HG03135 (cell line): Measurements from ENCODE around the gene XRCC3.
A peak's percentile ranks its signal among the peaks of the same experiment; 100 is the strongest.

Experiments used
- ATAC-seq: cut with Tn5 transposase; IDR thresholded peaks from one replicate; pipeline ENCODE4 v1.9.1; 2021; ENCODE audit warnings: mild to moderate bottlenecking, moderate library complexity; ENCODE audit not compliant: unreplicated experiment

The XRCC3 gene

DNA sequence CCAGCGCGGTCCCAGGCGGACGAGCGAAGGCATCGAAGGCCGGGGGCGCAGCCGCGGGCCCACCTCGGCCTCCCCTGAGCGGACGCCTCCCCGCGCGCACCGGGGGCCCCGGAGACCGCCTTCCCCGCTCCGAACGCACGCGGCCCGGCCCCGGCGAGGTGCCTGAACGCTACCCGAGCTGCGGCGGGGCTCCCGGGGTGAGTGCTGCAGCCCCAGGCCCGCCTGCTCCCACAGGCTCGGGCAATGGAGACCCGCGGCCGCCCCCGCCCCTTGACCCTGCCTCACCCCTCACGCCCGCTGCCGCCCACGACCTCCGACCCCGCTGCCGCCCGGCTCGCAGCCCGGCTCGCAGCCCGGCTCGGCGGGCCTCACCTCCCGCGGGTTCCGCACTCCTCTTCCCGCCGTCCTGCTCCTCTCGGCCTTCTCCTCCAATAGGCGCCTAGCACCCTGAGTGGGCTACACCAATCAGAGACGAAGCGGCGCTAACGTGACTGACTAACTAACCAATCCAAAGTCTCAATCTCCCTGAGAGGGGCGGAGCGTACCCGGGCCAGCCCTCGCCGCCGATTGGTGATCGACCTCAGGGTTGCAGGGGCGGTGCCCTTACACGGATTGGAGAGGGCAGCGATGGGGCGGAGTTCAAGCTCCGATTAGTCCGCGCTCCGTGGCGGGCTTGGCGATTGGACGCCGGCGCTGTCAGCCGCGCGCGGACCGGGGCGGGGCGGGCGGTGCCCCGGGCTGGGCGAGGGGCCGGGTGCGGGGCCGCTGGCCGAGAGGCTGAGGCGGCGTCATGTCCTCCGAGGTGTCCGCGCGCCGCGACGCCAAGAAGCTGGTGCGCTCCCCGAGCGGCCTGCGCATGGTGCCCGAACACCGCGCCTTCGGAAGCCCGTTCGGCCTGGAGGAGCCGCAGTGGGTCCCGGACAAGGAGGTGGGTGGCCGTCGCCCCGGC is at the start of gene XRCC3, which contains the start of gene ZFYVE21:
Gene XRCC3 (minus strand): TSS at position 400 of the 949 bp plus-strand sequence. CDS start 4,364 bp downstream, outside the sequence.
Gene ZFYVE21 (plus strand): TSS at position 759 of the 949 bp plus-strand sequence. CDS start 32 bp downstream, at position 791.
- ATAC-seq = peak; percentile 95

DNA sequence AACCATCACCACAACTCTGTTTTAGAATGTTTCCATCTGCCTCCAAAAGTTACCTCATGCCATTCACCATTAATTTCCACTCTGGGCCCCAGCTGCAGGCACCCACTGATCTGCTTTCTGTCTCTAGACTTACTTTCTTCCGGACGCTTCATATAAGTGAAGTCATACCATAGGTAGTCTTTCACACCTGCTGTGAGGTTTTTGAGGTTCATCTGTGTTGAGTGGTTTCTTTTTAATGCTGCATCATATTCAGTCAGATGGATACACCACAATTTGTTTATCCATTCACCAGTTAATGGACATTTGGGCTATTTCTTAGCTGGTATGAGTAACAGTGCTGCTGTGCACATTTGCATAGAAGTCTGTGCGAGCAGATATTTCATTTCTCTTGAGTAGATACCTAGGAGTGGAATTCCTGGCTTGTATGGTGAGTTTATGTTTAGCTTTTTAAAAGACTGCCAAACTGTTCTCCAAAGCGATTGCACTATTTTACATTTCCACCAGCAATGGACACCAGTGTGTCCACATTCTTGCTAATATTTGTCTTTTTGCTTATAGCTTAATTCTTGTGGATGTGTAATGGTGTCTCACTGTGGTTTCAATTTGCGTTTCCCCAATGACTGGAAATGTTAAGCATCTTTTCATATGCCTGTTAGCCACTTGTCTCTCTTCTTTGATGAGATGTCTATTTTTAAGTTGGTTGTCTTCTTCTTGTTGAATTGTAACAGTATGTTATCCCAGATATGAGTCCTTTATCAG is 48.7 kb upstream of the XRCC3 start:
- ATAC-seq = no peak

DNA sequence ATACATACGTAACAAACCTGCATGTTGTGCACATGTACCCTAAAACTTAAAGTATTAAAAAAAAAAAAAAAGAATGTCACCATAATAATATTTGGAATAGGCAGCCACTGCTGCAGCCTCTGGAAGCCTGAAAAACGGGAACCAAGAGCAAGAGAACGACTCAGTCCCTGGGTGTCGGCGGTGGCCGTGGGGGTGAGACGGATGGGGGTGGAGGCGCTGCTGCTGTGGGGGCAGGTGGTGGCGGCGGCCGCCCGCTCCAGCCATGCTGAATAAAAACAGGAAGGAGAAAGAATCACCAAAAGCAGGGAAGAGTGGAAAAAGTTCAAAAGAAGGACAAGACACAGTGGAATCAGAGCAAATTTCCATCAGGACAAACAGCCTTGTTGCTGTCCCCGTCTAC is 47.3 kb upstream of the XRCC3 start:
- ATAC-seq = no peak

DNA sequence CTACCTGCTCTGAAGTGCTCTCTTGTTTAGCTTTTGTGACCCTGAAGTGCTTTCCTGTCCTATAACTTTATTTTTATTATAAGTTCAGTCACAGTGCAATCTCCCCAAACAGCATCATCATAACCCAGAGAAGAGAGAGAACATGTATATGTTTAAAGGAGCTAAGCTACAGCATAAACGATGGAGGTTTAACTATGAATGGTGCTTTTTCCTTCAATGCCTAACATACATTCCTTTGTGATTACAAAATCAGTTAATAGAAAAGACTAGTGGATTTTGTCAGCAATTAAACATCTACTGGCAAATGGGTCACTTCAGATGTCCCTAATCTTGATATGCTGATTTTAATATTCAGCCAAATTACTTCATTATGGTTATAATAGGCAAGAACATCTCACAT is 46.8 kb upstream of the XRCC3 start:
- no peak for ATAC-seq

DNA sequence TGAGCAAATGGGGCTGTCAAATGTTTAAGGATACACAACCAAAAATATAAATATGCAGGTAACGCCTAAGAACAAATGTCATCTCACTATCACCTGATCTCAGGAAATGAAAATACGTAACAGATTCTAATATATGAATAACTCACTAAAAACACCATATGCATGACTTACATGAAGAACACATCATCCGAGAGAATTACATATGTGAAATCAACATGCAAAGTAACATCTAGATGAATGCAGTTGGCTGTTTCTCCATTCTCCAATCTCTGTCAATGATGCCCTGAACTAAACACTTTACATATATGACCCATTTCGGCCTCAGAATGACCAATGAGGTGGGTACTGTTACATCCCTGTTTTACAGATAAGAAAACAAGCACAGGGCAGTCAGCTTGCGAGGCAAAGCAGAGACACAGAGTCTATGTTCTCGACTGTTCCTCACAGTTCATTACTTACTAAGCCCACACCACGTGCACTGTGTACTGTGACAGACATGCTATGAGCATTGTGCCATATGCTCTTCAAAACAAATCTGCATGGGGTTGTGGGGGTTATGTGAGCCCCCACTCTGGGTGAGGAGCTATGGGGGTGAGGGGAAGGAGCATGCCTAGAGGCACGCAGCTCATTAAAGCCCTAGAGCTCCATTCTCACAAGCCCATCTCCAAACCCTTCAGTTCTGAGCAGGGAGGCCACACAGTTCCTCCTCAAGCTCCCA is 43.0 kb upstream of the XRCC3 start:
- no peak for ATAC-seq

DNA sequence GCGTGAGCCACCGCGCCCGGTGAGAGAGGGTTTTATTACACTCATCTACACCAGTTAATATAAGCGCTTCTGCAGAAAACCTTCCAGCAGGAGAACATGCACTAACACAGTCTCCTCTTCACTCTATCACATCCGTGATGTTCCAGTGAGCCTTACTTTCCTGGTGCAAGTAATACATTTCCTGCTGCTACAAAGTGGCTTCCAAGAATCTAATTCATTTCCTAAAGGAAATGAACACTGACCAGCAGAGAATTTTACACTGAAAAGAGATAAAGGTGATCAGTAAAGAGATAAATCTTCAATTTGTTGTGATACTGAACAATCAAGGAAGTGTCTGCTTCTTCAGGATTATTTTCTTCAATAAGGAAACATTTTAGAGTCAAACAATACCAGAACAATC is 39.8 kb upstream of the XRCC3 start:
- no peak for ATAC-seq

DNA sequence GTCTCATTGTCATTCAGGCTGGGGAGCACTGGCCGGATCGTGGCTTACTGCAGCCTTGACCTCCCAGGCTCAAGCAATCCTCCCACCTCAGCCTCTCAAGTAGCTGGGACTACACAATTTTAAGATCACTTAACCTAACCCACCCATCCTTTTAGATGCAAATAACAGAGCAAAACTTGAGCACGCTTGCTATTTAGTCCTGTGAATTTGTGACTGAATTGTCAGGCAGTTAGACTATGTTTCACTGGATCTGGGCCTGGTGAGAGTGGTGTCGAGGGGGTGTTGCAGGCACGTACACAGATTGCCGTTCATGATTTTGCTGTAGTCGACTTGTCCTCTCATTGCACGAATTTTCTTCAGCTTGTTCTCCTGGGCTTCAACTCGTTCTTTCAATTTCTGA is 38.5 kb upstream of the XRCC3 start:
- no peak for ATAC-seq

DNA sequence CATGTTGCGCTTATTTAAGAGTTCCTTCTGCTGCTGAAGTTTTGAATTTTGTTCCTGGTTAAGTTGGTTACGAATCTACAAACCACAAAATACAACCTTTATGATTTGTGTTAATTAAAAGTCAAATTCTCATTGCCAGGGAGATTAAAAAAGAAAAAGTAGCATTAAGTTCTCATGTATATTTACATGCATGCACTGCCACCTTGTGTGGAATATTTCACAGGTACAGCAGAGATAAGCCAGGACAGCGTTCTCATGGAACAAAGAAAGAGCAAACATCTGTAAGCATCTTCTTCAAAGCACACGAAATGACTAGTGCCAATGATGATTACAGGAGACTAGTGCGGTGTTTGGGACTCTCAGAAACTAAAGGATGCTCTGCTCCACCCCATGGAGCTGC is 34.6 kb upstream of the XRCC3 start:
- ATAC-seq = no peak

DNA sequence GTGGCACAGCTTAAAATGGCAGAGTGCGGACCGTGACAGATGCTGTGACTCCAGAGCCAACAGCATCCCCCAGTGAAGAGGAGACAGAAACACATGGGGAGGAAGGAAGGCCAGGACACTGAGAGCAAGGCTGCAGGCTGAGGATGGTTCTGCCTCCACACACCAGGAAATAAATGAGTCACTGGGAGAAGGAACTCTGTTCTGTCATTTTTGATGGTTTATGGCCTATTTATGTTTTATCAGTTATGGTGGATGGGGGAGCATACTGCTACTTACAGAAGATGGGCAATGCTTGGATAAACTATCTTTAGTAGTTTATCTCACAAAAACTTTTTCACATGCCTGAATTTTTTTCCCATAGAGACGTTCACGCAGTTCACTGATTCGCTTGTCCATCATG is 34.2 kb upstream of the XRCC3 start:
- ATAC-seq = no peak

DNA sequence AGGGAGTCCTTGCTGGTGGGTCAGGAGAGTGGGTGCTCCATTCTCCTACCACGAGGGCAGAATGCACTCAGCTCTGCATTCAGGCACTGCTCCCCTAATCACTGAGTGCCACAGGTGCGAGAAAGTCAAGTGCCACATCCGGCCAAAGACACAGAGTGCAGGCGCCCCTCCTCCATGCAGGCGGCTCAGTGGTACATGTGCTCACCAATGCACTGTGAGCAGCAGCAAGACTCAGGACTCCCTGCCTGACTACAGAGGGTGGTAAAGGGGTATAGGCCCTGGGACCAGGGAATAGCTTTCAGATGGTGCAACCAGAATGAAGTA is 33.2 kb upstream of the XRCC3 start:
- ATAC-seq = no peak

DNA sequence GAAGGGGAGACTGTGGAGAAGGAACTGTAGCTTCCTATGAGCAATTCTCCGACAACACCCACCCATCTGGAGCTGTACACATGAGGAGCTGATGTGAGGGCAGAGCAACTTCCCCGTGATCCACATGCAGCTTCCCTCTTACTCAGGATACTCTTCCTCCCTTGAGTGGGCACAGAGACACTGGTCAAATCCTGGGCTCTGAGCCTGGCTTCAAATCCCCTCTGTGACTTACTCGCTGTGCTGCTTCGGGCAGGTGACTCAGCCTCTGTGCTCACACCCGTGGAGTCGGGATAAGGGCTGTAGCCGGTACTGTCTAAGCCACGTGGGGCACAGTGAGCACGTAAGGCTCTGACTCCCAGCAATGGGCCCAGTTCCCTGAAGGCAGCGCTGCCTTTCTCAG is 31.4 kb upstream of the XRCC3 start:
- no peak for ATAC-seq

DNA sequence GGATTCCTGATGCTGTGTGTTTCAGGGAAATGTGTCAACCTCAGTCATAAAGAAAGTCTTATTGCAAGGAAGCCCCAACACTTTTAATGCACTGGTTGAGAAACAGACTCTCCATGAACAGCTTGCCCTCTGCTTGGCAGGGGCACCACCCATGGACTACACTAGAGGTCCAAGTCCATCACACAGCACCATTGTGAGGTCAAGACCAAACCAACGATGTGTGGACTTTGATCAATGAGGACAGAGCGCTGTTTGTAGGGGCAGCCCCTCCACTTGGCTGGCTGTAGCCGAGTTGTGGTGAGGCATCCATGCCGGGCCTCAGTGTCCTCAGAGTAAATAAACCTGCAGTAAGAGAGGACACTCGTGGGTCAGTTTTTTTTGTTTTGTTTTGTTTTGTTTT is 30.2 kb upstream of the XRCC3 start:
- no peak for ATAC-seq

DNA sequence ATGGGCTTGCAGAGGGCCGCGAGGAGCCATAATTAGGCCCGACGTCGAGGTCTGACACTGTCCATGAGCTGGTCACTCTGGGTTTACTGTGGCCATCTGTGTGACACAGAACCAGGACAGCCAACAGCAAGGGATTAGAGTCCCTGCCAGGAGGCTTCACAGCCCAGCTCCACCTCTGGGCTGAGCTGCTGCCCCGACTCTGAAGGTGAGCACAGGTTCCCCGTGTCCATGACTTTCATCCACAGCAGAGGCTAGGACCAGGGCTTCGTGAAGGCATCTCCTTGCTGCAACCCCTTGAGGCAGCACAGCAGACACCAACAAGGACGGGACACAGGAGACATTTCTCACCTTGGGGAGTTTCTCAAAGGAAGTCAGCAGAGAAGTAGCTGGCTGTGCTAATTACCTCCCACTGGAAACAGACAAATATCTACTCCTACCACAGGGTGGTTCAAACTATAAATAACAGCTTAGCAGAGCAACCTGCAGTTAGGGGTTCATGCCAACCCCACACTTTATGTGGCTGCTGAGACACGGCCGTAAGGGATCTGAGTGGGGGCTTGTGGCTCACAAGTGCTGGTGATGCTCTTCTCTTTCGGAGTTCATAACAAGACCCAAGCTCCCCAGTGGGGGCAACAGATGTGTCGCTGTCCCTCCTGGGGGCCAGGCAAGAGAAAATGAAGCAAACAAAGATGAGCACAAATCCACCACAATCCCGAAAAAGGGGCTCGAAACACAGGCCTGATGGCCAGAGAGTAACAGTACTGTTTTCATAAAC is 29.6 kb upstream of the XRCC3 start:
- ATAC-seq = no peak

DNA sequence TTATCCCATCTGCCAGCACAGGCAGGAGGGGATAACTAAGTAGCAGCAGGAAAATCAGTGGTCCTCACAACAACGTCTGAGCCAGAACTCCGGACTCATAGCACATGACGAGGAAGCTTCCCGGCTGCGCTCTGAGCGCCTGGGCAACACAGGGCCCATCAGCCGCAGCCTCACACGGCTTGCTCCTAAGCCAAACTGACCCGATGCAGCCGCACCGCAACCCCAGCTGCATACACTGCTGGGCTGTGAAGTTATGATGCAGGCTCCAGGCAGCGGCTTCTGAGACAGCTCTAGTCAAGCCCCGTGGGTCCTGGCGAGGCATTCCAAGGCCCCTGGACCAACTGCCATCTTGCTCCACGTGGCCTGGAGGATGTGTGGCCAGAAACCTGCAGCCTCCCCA is 28.4 kb upstream of the XRCC3 start:
- no peak for ATAC-seq

DNA sequence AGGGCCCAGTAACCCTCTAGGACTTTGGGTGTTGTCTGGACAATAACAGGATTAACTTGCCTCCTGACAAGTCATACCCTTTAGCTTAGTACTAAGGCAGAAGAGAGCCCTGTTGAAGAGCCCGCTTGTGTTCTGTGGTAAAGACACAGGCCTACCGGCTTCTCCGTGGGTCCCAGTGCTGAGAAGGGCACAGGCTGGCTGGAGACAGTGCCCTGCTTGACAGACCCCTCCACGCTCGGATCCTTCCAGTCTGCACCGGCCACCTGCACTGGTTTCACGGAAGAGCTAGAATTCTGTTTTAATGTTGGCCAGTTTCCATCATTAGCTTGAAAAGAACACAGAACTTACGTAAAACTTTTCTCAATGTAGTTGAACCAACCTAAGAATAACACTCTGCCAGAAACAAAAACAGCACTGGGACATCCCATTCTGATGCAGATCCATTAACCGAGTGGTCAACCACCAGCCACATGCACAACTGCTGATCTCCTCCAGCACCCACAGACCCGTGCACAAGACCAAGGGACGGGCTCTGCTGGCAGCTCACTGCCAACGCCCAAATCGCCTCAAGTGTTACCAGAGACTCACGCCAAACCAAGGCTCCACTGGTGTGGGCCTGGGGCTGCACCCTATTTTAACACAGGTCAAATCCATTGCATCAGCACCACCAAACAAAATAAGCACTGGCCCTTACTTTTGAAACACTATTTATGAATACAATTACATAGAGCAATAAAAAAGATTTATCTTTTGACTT is 27.4 kb upstream of the XRCC3 start:
- no peak for ATAC-seq

DNA sequence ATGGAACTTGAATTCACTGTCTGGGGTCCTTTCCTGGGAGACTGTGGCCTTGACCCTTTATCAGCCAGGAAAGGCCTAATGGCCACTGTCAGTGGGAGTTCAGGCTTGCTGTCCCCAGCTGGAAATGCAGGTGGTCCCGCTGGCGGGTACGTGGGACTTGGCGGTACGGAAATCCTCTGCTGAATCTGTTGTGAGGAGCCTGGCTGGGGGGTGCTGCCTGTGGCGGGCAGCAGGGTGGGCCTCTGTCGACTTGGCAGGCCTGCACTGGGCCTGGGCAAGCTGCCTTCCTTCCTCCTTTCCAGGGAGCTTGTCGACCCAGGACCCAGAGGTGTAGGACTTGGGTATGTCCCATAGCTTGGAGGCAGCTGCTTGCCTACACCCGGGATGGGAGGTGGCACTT is 26.6 kb upstream of the XRCC3 start:
- ATAC-seq = no peak

DNA sequence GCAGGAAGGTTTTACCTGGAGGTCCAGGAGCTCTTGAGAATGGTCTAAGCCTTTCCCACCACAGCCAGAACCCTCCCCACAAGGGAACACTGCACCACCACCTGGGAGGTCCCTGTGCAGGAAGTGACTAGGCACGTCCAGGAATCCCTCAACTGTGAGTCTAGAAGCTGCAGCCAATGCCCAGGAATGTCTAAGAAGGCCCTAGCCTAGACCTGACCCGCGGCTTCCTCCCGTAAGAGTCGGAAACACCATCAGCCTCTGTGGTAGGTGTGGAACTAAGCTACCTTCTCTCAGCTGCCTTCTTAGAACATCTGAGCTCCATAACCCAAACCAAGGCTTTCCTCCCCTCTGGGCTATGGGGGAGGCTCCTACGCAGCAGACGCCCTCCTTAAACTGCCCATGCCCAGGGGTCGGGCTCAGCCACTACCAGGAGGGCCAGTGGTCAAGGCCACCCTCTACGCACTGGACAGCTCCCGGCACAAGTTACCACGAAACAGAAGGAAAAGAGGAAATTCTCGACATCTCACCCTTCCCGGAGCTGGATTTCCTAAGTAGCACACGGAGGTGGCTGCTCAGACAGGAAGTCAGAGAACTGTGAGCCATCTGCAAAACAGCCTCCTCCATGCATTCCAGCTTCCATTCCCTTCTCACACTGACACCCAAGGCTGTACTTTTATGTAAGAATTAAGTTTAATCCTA is 25.9 kb upstream of the XRCC3 start:
- no peak for ATAC-seq

DNA sequence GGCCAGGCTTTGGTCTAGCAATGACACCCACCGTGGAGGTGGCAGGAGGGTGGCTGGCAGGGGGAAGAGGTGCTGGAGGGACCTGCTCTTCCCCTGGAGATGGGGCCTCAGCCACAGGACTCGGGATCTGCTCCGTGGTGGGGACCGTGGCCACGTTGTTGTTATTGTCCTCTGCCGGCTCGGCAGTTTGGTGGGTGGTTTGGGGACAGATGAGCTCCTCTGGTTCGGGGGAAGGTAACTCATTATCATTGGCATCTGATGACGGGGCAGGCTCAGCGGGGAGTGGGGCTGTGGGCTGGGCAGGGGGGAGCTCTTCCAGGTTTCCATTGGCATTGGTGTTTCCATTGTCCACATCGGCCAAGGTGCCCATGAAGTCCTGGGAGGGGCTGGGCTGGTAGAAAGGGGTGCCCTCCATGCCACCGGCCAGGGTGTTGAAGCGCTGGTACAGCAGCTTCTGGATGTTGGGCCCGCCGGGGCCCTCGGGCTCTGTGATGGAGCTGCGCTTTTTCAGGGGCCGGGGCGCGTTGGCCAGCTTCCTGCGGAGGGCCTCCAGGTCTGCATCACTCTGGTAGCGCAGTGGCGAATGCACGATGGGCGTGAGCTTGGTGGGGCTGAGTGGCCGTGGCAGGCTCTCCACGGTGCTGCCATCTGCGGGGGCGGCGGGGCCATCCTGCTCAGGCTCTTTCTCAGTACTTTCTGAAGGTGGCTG is 24.7 kb upstream of the XRCC3 start:
- no peak for ATAC-seq

DNA sequence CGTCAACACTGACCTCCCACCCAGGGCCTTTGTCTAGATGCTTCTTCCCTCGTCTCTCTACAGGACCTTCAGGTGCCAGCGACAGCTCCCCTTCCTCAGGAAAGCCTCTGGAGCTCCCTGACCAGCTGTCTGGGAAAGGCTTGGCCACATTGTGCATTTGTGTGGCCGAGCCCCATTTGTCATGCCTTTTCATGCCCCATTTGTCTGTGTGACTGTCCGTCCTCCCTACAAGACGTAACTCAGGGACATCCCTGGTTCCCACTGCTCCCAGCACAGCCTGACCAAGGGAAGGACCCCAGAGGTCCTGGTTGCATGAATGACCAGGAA is 24.2 kb upstream of the XRCC3 start:
- ATAC-seq = no peak
